Ascending aorta (tissue), 2 donors: Measurements from ENCODE around the gene NANOGP8. TPM values are rescaled to one million over a fixed set of nuclear protein-coding genes. Genes with fewer than 3 reads are reported as not detected.

Experiments used
- DNase-seq, 2 donors: peaks; one replicate each; pipeline ENCODE4 v3.0.0-alpha.2; 2019; ENCODE audit warnings: low spot score in 2 of 2
- H3K27ac ChIP-seq, 2 donors: fragments of 200-600 bp; sonication (generic); one replicate each; pipeline ENCODE4 v1.5.1; 2016 to 2017; ENCODE audit warnings: mild to moderate bottlenecking in 1 of 2
- H3K27me3 ChIP-seq: fragments of 200-600 bp; sonication (generic); one replicate; pipeline ENCODE4 v1.5.1; 2017
- H3K36me3 ChIP-seq, 2 donors: fragments of 200-600 bp; sonication (generic); one replicate each; pipeline ENCODE4 v1.5.1; 2016
- H3K4me1 ChIP-seq, 2 donors: fragments of 200-600 bp; sonication (generic); one replicate each; pipeline ENCODE4 v1.5.1; 2016 to 2017; ENCODE audit warnings: mild to moderate bottlenecking in 1 of 2
- H3K4me3 ChIP-seq, 2 donors: fragments of 200-600 bp; sonication (generic); one replicate each; pipeline ENCODE4 v1.5.1; 2016 to 2017; ENCODE audit warnings: mild to moderate bottlenecking in 1 of 2
- H3K9me3 ChIP-seq, 2 donors: fragments of 200-600 bp; sonication (generic); one replicate each; pipeline ENCODE4 v1.5.1; 2016
- CTCF ChIP-seq, 3 experiments: fragments of 200-600 bp in 2 of 3; fragments of 450-650 bp in 1 of 3; sonication (generic) in 2 of 3; IDR thresholded peaks; one replicate each; pipeline ENCODE4 v1.5.1; 2016 to 2019; ENCODE audit warnings: antibody characterized with exemption in 3 of 3, mild to moderate bottlenecking in 1 of 3, moderate library complexity in 1 of 3
- intact Hi-C: fragments of 100-400 bp; cut with DNase I; formaldehyde crosslinking; loops from one replicate; pipeline ENCODE4 v1.15.1; 2023
- total RNA-seq: library from RNA; depleted of rRNA; stranded (reverse); fragments of >200 nt; gene quantifications from one replicate; pipeline ENCODE4 v1.1.0, GENCODE V29; 2016

The NANOGP8 gene
- total RNA-seq, 1 donor from 2014 or later: not detected

GRCh38 chr15:35080226-35080625, 4.9 kb downstream of the NANOGP8 start:
- intact Hi-C loops: no loop called here

GRCh38 chr15:35078221-35078915, 6.7 kb downstream of the NANOGP8 start:
- TF ChIP-seq CTCF (IDR thresholded peaks at IDR 0.05): peak; percentile 12 to 72 (median 65)
- no peaks in the 10 kb centered on the region for H3K4me1 ChIP-seq
- no peak for DNase-seq
- intact Hi-C loops: no loop called here
- no peak overlapping the region for H3K27ac ChIP-seq
- H3K9me3 ChIP-seq: no peaks in the 10 kb centered on the region
- H3K4me3 ChIP-seq: no peak overlapping the region
- no peaks in the 10 kb centered on the region for H3K36me3 ChIP-seq
- no peaks in the 10 kb centered on the region for H3K27me3 ChIP-seq

More at GRCh38 chr15:35080226-35080625, 4.9 kb downstream of the NANOGP8 start:
- Histone ChIP-seq H3K4me1 (no peaks in the 10 kb centered on the region), H3K27me3 (no peaks in the 10 kb centered on the region), H3K9me3 (no peaks in the 10 kb centered on the region), H3K36me3 (no peaks in the 10 kb centered on the region), H3K27ac (no peak overlapping the region), H3K4me3 (no peak overlapping the region)
- no peak for DNase-seq
- TF ChIP-seq CTCF (IDR thresholded peaks at IDR 0.05): no peak

- no peaks in the 10 kb centered on the region for H3K27me3 ChIP-seq
- no peaks in the 10 kb centered on the region for H3K36me3 ChIP-seq
- H3K9me3 ChIP-seq: no peaks in the 10 kb centered on the region
- H3K4me1 ChIP-seq: no peaks in the 10 kb centered on the region
- no peak for TF ChIP-seq CTCF (IDR thresholded peaks at IDR 0.05)
- no peak for DNase-seq
- H3K4me3 ChIP-seq: no peak overlapping the region
- no peak overlapping the region for H3K27ac ChIP-seq
- intact Hi-C loops: no loop called here
Observed at GRCh38 chr15:35071106-35071505, 14.0 kb downstream of the NANOGP8 start.

- intact Hi-C loops: no loop called here
- TF ChIP-seq CTCF (IDR thresholded peaks at IDR 0.05): no peak
- Histone ChIP-seq H3K4me1 (no peaks in the 10 kb centered on the region), H3K9me3 (no peaks in the 10 kb centered on the region), H3K4me3 (no peak overlapping the region), H3K27me3 (no peaks in the 10 kb centered on the region), H3K36me3 (no peaks in the 10 kb centered on the region), H3K27ac (no peak overlapping the region)
- no peak for DNase-seq
Observed at GRCh38 chr15:35068846-35069475, 16.1 kb downstream of the NANOGP8 start.

- no peak for TF ChIP-seq CTCF (IDR thresholded peaks at IDR 0.05)
- no peaks in the 10 kb centered on the region for H3K27me3 ChIP-seq
- H3K4me1 ChIP-seq: no peaks in the 10 kb centered on the region
- intact Hi-C loops: no loop called here
- DNase-seq: no peak
- H3K9me3 ChIP-seq: no peaks in the 10 kb centered on the region
- no peak overlapping the region for H3K4me3 ChIP-seq
- no peak overlapping the region for H3K27ac ChIP-seq
- no peaks in the 10 kb centered on the region for H3K36me3 ChIP-seq
Observed at GRCh38 chr15:35067496-35068347, 17.4 kb downstream of the NANOGP8 start.
